H4 (cell line): Measurements from ENCODE around the gene PDCD10. TPM values are rescaled to one million over a fixed set of nuclear protein-coding genes. Genes with fewer than 3 reads are reported as not detected.

Source experiments
- DNase-seq: peaks from one replicate; pipeline ENCODE4 v3.0.0-alpha.2; 2015; ENCODE audit warnings: low spot score
- total RNA-seq: library from RNA; depleted of rRNA; stranded (reverse); fragments of >200 nt; shearing (Covaris generic); gene quantifications from 2 replicates; pipeline ENCODE4 v1.2.3, GENCODE V29; 2014; rRNA removed

The PDCD10 gene
- total RNA-seq, 1 experiment from 2014 or later: 121 TPM

- no peak for DNase-seq
Observed at GRCh38 chr3:167679526-167679925, 55.2 kb downstream of the PDCD10 start.

- DNase-seq: no peak
Observed at GRCh38 chr3:167675848-167676247, 58.8 kb downstream of the PDCD10 start.

GRCh38 chr3:167673221-167673620 is 61.5 kb downstream of the PDCD10 start:
- no peak for DNase-seq

GRCh38 chr3:167671878-167672427 is 62.7 kb downstream of the PDCD10 start:
- DNase-seq: no peak

- no peak for DNase-seq
Observed at GRCh38 chr3:167669699-167670098, 65.0 kb downstream of the PDCD10 start.

- no peak for DNase-seq
Observed at GRCh38 chr3:167668651-167669050, 66.0 kb downstream of the PDCD10 start.

- DNase-seq: no peak
Observed at GRCh38 chr3:167666563-167666962, 68.1 kb downstream of the PDCD10 start.

- DNase-seq: no peak
Observed at GRCh38 chr3:167662919-167663400, 71.7 kb downstream of the PDCD10 start.

GRCh38 chr3:167657684-167658225 is 76.9 kb downstream of the PDCD10 start:
- no peak for DNase-seq

- DNase-seq: no peak
Observed at GRCh38 chr3:167656821-167657220, 77.9 kb downstream of the PDCD10 start.

GRCh38 chr3:167653760-167654159 is 80.9 kb downstream of the PDCD10 start, which contains the start of gene WDR49:
Gene WDR49 (minus strand): TSS chr3:167653942. CDS start chr3:167653425, 517 bp downstream.
- no peak for DNase-seq

- no peak for DNase-seq
Observed at GRCh38 chr3:167653155-167653554, 81.5 kb downstream of the PDCD10 start.

- DNase-seq: no peak
Observed at GRCh38 chr3:167651826-167652225, 82.9 kb downstream of the PDCD10 start.

GRCh38 chr3:167650459-167650858 is 84.2 kb downstream of the PDCD10 start:
- no peak for DNase-seq

- no peak for DNase-seq
Observed at GRCh38 chr3:167649746-167650145, 84.9 kb downstream of the PDCD10 start.

GRCh38 chr3:167644611-167645010 is 90.1 kb downstream of the PDCD10 start:
- no peak for DNase-seq

Other genes starting within 250 kb of the PDCD10 start
- gene WDR49, start 81.0 kb downstream of the PDCD10 start, total RNA-seq: not detected in 2 replicates
- 11.6 and 15.4 TPM in 2 replicates for gene SERPINI1, start 829 bp upstream of the PDCD10 start, total RNA-seq